Measurements from ENCODE around the gene CXCL13.
"Not testable (repeated sequence)": the region's sequence is repeated elsewhere in the genome, so short reads cannot be mapped to it uniquely, and the experiment has no call there.

GRCh38 chr4:77561720-77562119 is 43.9 kb upstream of the CXCL13 start:
- TF ChIP-seq, protein P1, sequence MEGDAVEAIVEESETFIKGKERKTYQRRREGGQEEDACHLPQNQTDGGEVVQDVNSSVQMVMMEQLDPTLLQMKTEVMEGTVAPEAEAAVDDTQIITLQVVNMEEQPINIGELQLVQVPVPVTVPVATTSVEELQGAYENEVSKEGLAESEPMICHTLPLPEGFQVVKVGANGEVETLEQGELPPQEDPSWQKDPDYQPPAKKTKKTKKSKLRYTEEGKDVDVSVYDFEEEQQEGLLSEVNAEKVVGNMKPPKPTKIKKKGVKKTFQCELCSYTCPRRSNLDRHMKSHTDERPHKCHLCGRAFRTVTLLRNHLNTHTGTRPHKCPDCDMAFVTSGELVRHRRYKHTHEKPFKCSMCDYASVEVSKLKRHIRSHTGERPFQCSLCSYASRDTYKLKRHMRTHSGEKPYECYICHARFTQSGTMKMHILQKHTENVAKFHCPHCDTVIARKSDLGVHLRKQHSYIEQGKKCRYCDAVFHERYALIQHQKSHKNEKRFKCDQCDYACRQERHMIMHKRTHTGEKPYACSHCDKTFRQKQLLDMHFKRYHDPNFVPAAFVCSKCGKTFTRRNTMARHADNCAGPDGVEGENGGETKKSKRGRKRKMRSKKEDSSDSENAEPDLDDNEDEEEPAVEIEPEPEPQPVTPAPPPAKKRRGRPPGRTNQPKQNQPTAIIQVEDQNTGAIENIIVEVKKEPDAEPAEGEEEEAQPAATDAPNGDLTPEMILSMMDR (IDR thresholded peaks at IDR 0.05) = not testable (repeated sequence)
- not testable (repeated sequence) for TF ChIP-seq POLR2A (IDR thresholded peaks at IDR 0.05)

Measured in body of pancreas (tissue), 4 donors.